HG03378 (cell line): ENCODE data around the gene PHAX.
A peak's percentile ranks its signal among the peaks of the same experiment; 100 is the strongest.
"Not testable (repeated sequence)": the region's sequence is repeated elsewhere in the genome, so short reads cannot be mapped to it uniquely, and the experiment has no call there.

Source experiments
- ATAC-seq: cut with Tn5 transposase; IDR thresholded peaks from one replicate; pipeline ENCODE4 v1.9.1; 2021; ENCODE audit warnings: mild to moderate bottlenecking, moderate library complexity; ENCODE audit not compliant: unreplicated experiment

PHAX gene

GRCh38 chr5:126651013-126651577, 50.3 kb downstream of the PHAX start:
- peak; percentile 63 for ATAC-seq

- ATAC-seq: no peak
These were observed 55.8 kb downstream of the PHAX start for GRCh38 chr5:126656401-126657007.

- ATAC-seq: no peak
These were observed 57.8 kb downstream of the PHAX start for GRCh38 chr5:126658561-126658960.

- peak; percentile 60 for ATAC-seq
These were observed 59.2 kb downstream of the PHAX start for GRCh38 chr5:126659805-126660482.

- no peak for ATAC-seq
These were observed 63.8 kb downstream of the PHAX start for GRCh38 chr5:126664586-126664985.

GRCh38 chr5:126670109-126670508, 69.4 kb downstream of the PHAX start:
- ATAC-seq: not testable (repeated sequence)

GRCh38 chr5:126671681-126672080, 70.9 kb downstream of the PHAX start:
- ATAC-seq: not testable (repeated sequence)

- no peak for ATAC-seq
These were observed 72.7 kb downstream of the PHAX start for GRCh38 chr5:126673477-126673876.

GRCh38 chr5:126674145-126674544, 73.4 kb downstream of the PHAX start:
- no peak for ATAC-seq

- no peak for ATAC-seq
These were observed 74.6 kb downstream of the PHAX start for GRCh38 chr5:126675338-126675737.

- peak; percentile 82 for ATAC-seq
These were observed 75.5 kb downstream of the PHAX start for GRCh38 chr5:126676195-126676624.
